HG02571 (cell line): ENCODE results near the gene TNFRSF11A.

Experiments used
- ATAC-seq: cut with Tn5 transposase; IDR thresholded peaks from one replicate; pipeline ENCODE4 v1.9.1; 2021; ENCODE audit warnings: mild to moderate bottlenecking, moderate library complexity; ENCODE audit not compliant: unreplicated experiment

TNFRSF11A gene

GRCh38 chr18:62341473-62341872 is 16.4 kb downstream of the TNFRSF11A start:
- ATAC-seq, result no peak

- no peak for ATAC-seq
Measured at GRCh38 chr18:62342884-62343283, 17.8 kb downstream of the TNFRSF11A start.

- no peak for ATAC-seq
Measured at GRCh38 chr18:62343316-62343715, 18.2 kb downstream of the TNFRSF11A start.

DNA sequence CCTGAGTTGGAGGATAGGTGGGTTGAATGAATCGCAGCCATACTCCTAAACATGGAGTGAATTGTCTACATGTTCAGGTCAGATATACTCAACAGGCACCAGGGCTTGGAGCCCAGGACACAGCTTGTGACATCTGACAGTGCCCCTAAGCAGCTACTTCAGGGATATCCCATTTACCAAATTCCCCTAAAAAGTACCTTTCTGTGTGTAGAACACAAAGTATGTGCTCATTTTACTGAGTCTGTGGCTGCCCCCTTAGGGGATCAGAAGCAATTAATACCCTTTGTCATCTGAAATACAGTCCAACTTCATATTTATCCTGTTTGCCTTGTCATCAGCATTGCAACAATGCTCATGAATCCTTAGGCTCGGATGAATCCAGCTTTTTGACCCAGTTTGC is 20.8 kb downstream of the TNFRSF11A start:
- no peak for ATAC-seq

DNA sequence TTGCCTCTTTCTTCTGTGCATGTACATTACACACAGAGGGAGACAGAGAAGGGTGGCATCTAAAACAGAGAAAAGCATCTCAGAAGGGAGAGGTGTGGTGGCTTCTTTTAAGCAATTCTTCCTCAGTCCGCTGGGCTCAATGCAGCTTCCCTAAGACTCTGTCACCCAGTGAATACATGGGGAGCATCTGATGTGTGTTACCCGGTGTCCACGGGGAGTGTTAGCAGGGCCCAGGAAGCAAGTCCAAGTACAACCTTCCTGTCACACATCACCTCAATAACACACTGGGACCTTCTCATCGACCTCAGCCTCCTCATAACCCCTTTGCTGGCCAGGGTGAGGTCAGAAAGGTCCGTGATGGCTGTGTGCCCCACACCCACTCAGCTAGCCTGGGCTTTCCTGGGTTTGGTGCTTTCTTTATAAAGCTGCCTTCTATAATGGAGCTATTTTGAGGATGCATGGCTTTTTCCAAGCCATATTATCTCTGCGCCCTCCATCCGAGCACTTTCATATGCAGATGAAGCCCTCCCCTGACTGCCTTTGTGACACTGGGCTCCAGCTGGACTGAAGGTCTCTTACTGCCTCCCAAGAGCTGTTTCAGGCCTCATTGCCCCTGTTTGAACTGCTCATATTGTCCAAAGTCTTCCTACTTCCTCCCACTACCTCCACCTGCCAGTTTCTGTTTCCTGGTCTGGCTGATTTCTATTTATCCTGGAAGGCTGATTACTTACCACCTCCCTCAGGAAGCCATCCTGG is 21.4 kb downstream of the TNFRSF11A start:
- ATAC-seq, result no peak

DNA sequence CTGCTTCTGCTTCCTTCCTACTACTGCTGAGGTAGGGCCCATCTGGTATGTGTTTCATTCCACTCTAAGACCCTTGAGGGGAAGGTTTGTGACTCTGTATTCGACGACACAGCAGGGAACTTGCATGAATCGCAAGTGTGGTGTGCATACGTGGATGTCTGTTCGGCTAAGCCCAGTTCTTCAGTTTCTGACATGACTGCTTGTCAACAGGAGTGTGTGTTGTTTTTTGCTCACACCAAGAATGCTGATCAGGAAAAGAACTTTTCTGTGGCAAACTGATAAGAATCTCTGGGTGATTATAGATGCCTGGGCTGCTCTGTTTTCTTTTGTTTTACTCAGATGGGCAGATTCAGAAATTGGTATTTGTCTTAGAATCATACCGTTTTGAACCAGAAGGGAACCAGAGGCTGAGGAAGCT is 22.0 kb downstream of the TNFRSF11A start:
- no peak for ATAC-seq

DNA sequence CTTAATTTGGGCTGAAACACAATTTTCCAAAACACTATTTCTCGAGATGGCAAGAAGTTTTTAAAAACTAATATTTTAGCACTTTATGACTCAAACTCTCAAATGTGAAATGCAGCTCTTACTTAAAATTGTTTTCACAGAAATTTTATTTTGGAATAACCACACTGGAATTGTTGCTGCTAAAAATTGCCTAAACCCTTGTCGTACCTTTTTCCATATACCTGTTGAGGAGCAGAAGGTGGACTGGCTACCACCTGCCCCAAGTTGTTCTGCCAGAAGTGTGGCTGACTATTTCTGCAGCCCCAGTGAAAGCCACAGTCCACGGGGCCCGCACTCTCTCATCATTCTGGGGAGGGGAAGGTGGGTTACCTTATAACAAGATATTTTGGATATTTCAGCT is 23.4 kb downstream of the TNFRSF11A start:
- ATAC-seq, result no peak

DNA sequence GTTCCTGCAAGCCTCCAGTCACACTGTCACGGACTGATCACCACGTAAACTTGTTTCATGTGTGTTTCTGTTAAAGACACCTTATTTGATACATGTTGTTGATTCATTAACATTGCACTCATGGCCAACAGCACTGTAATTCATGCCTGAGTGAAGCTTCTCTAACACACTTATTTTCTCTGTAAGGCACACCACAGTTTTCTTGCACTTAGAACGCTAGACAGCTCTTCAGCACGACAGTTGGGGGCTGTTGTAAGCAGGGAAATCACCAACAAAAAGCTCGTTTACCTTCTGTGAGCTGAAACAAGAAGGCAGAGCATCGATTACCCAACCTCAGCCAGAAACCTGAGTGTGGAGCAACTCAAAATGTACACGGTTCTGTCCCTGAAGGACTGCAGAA is 28.1 kb downstream of the TNFRSF11A start:
- ATAC-seq, result no peak

DNA sequence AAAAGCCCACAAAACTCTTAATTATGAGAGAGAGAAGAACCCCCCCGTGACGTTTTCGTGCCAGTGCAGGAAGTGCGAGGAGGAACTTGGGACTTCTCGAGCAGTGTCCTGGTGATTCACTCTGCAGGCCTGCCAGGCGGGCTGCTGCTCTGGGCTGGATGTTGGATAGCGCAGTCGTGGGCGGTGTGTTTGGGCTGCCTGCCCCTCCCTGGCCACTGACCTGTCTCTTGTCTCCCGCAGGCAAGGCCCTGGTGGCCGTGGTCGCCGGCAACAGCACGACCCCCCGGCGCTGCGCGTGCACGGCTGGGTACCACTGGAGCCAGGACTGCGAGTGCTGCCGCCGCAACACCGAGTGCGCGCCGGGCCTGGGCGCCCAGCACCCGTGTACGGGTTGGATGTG is 29.0 kb downstream of the TNFRSF11A start:
- no peak for ATAC-seq

DNA sequence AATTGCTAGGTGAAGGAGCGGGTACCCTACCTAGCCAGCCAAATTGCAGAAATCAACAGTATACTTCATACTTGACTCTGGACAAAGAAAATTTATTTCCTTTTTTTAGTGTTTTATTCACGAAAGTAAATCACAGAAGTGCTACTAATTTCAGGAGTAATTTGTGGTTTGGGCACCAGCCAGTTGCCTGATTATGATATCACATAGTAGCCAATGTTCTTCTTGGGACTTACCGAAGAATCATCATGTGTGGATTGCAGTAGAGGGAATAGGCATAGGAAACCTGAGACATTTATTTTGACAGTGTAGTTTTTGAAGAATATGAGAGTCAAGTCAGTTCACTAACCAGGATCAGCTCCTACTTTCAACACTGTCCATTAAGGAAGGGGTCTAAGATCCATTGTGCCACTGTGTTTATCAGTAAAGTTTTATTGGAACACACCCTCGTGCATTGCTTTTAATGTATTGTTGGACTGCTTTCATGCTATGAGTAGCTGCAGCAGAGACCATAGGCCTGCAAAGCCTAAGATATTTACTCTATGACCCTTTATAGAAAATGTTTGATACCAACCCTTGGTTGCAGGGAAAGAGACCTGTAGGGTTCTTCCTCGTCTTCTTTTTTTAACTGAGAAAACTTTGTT is 32.1 kb downstream of the TNFRSF11A start:
- ATAC-seq, result no peak

DNA sequence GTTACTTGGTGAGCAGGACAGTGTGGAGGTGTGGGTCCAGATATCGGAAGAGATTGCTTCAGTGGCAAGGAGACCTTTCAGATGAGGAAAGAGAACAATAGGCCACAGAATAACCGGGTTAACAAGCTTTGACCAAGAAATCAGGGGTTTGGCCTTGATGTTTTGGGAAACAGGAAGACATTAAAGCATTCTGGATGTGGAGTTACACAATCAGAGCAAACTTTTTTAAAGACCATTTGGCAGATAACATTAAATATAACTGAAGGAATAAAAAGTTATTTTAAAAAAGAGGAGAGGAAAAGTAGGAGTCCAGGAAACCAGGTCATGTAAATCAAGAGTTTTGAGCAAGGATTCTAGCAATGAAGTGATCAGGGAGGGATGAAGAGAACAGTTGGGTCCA is 35.7 kb downstream of the TNFRSF11A start:
- no peak for ATAC-seq

DNA sequence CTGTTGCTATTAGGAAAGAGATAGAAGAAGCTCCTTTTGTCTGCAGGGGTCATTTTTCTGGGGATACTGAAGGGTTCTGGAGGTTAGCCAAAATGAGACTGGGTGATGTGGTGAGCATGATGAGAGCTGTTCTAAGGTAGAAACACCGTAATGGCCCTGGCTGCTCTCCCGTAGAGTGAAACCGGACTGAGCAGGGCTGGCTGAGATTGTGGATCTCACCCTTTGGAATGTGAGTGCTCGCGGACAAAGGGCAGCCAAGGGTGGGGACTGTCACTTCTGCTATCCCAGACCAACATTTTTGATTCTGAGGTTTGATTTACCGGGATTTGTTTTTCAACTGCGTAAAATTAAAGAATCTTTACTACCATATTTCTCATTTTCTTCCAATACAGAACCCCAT is 36.2 kb downstream of the TNFRSF11A start:
- ATAC-seq, result no peak

GRCh38 chr18:62364558-62364957 is 39.4 kb downstream of the TNFRSF11A start:
- no peak for ATAC-seq

DNA sequence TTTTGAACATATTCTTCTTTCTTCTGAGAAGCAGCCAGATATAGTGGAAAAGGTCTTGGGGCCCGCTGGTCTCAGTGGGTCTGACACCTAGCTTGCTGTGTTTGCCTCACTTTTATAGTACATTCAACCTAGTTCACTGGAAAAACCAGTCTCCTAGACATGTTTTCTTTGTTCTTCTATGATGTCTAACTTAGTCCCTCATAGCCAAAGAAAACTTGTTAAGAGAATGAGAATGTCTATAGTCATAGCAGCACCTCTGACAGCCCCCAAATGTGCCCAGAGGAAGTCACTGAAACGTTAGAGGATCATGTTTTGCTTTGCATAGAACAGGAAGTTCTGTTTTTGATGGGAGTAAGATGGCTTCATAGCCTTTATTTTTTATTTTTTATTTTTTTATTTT is 40.3 kb downstream of the TNFRSF11A start:
- ATAC-seq, result no peak

- ATAC-seq, result no peak
Measured at GRCh38 chr18:62366992-62367391, 41.9 kb downstream of the TNFRSF11A start.

- ATAC-seq, result peak; percentile 67
Measured at GRCh38 chr18:62368100-62368499, 43.0 kb downstream of the TNFRSF11A start.

DNA sequence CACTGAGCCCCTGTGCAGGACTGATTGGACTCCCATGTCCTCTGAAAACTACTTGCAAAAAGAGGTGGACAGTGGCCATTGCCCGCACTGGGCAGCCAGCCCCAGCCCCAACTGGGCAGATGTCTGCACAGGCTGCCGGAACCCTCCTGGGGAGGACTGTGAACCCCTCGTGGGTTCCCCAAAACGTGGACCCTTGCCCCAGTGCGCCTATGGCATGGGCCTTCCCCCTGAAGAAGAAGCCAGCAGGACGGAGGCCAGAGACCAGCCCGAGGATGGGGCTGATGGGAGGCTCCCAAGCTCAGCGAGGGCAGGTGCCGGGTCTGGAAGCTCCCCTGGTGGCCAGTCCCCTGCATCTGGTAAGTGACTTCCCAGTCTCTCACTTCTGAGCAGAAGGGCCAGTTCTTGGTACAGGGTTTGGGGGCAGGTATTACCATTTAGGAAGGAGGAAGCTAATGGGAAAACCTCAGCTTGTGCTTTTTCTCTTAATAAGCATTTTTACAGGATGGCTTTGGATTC is 44.1 kb downstream of the TNFRSF11A start:
- ATAC-seq, result no peak

- ATAC-seq, result no peak
Measured at GRCh38 chr18:62370366-62370765, 45.3 kb downstream of the TNFRSF11A start.

GRCh38 chr18:62371436-62371835 is 46.3 kb downstream of the TNFRSF11A start:
- ATAC-seq, result no peak

- no peak for ATAC-seq
Measured at GRCh38 chr18:62372156-62372555, 47.0 kb downstream of the TNFRSF11A start.

- ATAC-seq, result no peak
Measured at GRCh38 chr18:62372882-62373281, 47.8 kb downstream of the TNFRSF11A start.

DNA sequence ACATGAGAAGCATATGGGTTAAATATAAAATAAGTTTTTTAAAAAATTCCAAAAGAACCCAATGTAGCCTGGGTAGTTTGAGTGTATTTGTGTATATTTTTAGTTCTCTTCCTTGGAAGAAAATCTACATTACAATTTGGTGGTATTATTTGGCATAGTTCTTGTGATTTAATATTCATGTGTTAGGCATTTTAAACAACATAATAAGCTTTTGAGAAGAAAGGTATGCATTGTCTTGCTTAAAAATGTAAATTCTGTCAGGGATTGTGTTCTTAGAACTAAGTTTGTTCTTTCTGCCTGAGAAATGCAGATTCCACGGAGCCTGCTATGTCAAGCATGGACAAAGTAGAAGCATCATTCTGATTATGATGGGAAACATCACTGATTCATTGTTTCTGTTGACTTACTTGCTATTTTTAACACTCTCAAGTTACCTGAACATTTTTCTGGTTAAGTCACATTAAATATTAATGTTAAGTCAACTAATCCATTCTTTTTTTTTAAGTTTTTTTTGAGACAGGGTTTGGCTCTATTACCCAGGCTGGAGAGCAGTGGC is 49.4 kb downstream of the TNFRSF11A start:
- no peak for ATAC-seq
